HT-29 (cell line): ENCODE results near the gene GNMT. TPM values are rescaled to one million over a fixed set of nuclear protein-coding genes. Genes with fewer than 3 reads are reported as not detected.
A peak's percentile ranks its signal among the peaks of the same experiment; 100 is the strongest.

ENCODE experiments used
- DNase-seq: peaks from one replicate; pipeline ENCODE4 v3.0.0-alpha.2; 2015; ENCODE audit warnings: low spot score
- total RNA-seq: library from RNA; depleted of rRNA; stranded (reverse); fragments of >200 nt; shearing (Covaris generic); gene quantifications from 2 replicates; pipeline ENCODE4 v1.2.3, GENCODE V29; 2014; rRNA removed

GNMT gene
- not detected in 2 replicates for total RNA-seq

DNA sequence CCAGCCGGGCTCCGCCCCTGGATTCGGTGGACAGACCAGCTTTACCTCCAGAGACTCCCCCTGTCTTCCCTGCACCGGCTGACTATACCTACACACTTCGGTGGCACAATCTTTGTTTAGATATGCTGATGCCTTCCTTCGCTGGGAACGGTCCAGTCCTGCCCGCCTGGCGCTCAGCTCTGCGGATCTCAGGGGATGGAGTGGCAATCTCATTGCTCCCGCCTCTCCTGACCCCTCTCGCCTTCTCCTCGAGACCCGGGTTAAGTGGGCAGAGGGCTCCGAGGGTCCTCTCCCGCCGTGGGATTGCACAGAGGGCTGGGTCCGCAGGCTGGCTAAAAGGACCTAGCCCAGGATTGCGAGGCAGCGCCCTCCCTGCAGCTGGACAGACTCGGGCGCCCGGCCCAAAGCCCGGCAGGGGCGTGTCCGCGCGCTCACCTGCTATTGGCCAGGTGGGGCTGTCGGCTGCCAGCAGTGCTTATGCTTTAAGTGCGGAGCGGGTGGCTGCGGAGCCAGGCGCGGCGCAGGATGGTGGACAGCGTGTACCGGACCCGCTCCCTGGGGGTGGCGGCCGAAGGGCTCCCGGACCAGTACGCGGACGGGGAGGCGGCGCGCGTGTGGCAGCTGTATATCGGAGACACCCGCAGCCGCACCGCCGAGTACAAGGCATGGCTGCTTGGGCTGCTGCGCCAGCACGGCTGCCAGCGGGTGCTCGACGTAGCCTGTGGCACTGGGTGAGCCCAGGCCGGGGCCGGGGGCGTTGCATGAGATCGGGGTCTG is at the start of gene GNMT:
Gene GNMT (plus strand): TSS at position 512 of the 777 bp plus-strand sequence. CDS start 14 bp downstream, at position 526.
- peak; percentile 62 for DNase-seq

DNA sequence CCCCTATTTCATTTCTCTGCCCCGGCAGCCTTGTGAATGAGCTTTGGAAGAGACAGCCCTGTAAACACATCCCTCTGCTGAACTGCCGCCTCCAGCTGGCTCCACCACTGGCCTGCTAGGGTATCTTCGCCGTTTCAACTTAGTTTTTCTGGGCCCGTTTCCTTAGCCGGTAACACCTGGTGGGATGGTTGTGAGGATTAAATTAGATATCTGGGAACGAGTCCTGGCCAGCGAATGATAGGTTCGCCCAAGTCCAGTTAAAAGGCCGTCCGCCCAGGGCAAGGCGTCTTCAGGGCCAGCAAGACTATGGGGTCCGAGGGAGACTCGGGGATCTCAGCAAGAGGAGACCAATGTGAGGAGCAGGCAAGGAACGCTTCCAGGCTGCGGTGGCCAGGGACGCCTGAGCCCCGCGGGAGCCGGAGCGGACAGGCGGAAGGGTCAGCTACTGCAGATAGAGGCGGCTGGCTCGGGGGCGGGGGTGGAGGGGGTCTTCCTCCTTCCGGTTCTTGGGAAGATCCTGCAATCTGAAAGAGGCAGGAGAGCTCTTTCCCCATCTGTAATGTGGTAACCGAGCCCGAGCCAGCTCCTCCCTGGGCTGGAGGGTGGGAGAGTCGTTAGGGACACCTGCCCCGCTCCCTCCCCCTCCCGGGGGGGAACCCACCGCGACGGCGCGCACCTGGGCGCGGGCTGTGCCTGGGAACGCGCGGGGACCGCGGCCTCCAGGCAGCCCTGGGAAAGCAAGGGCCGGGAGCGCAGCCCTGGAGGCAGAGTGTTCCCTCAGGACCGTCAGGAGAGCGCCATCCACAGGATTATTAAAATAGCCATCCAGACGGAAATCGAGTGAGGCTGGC is 49.2 kb upstream of the GNMT start:
- no peak for DNase-seq

DNA sequence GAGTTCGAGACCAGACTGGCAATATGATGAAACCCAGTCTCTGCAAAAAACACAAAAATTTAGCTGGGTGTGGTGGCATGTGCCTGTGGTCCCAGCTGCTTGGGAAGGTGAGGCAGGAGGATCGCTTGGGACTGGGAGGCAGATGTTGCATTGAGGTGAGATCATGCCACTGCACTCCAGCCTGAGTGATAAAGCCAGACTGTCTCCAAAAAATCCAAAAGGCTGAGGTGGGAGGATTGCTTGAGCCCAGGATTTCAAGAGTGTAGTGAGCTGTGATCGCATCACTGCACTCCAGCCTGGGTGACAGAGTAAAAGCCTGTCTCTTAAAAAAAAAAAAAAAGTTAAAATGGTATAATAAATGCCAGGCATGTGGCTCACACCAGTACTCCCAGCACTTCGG is 46.0 kb upstream of the GNMT start:
- DNase-seq: no peak

DNA sequence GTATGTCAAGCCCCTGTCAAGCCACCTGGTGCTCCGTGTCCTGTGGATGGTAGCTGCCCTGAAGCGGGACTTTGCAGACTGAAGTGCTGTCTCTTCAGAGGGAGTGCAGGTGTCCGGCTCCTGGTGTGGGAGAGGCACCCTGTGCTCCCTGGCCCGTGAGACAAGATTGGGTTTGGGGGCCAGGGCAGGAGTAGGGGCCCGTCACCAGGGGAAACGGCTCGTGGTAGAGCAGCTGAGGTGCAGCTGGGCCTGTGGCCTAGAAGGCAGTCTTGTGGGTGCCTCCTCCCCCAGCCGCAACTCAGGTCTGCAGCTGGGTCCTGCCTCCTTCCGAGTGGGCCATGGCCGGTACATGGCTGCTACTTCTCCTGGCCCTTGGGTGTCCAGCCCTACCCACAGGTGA is 44.8 kb upstream of the GNMT start, which contains the start of gene PTCRA:
Gene PTCRA (plus strand): TSS at position 322 of the 400 bp plus-strand sequence. CDS start 17 bp downstream, at position 339.
- DNase-seq: no peak

DNA sequence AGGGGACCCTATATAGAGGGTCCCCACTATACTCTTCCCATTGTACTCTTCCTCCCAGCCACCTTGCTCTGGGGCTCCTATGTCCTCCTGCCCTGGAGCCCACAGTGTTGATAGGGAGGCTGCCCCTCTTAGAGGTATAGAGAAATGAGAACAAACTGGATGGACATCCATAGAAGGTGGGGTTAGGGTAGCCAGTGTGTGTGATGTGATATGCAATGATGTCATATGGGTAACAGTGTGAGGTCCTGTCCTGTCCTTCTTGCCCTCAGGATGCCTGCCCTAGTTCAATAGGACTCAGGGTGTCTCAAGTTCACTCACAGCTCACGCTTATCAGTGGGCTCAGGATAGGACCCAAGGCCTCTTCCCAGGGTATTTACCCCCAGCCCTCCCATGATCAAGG is 44.3 kb upstream of the GNMT start:
- DNase-seq: no peak

DNA sequence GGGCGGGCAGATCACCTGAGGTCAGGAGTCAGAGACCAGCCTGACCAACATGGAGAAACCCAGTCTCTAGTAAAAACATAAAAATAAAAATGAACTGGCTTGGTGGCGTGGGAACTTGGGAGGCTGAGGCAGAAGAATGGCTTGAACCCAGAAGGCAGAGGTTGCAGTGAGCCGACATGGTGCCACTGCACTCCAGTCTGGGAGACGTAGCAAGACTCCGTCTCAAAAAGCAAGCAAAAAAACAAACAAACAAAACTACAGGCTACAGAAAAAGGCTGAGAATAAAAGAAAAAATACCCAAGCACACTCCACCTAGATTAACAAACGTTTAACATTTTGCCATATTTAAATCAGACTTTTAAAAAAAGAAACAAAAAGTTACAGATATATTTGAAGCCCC is 38.8 kb upstream of the GNMT start:
- no peak for DNase-seq

DNA sequence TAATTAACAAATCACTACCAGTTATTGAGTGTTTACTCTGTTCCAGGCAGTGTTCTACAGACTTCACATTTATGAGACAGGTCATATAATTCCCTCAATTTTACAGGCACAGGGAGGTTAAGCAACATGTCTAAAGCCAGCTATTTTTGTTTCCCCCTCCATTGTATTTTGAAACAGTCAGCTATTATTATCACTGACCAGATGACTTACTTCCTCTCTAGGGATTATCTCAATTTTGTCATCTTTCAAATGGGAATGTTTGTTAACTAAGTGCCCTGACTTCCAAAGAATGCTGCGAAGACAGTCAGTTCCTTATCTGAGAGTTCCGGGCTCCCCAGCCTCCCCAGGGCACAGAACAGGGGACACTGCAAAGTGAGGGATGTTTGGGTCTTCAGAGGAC is 36.9 kb upstream of the GNMT start:
- no peak for DNase-seq

DNA sequence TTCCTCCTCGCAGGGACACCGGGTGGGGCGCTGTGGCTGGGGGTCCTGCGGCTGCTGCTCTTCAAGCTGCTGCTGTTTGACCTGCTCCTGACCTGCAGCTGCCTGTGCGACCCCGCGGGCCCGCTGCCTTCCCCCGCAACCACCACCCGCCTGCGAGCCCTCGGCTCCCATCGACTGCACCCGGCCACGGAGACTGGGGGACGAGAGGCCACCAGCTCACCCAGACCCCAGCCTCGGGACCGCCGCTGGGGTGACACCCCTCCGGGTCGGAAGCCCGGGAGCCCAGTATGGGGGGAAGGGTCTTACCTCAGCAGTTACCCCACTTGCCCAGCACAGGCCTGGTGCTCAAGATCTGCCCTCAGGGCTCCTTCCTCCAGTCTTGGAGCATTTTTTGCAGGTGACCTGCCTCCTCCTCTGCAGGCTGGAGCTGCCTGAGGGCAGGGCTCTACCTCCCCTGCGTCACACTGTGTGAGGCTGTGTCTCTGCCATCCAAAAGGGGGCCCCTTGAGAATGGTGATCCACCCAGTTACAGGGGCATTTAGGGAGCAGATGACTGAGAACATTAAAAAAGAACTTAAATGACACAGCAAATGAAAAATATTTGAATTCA is 35.2 kb upstream of the GNMT start:
- DNase-seq: no peak

DNA sequence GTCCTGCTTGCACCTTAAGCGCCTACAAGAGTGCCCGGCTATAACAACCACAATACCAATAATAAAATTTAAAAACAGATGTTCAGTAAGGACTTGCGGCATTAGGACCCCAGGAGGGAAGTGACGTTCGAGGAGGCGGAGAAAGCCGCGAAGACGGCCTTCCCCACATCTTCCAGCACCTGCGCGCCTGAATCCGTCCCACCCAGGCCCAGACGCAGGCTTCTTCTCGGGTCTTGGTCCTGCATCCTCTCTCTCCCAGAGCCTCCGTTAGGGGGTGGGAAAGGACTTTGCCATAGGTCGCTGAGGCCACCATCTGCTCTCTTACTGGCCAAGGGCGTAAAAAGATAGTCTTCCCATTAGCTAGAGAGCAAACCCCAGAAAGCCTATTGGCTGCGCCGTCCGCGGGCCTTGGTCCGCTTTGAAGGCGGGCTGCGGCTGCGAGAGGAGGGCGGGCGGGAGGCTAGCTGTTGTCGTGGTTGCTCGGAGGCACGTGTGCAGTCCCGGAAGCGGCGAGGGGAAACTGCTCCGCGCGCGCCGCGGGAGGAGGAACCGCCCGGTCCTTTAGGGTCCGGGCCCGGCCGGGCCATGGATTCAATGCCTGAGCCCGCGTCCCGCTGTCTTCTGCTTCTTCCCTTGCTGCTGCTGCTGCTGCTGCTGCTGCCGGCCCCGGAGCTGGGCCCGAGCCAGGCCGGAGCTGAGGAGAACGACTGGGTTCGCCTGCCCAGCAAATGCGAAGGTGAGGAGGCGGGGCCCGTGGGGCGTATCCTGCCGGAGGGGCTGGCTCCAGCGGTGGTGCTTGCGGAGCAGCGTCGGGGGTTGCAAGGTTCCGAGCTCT is 31.4 kb upstream of the GNMT start, which contains the start of gene CNPY3:
Gene CNPY3 (plus strand): TSS at position 495 of the 835 bp plus-strand sequence. CDS start 91 bp downstream, at position 586.
- DNase-seq: peak; percentile 95

DNA sequence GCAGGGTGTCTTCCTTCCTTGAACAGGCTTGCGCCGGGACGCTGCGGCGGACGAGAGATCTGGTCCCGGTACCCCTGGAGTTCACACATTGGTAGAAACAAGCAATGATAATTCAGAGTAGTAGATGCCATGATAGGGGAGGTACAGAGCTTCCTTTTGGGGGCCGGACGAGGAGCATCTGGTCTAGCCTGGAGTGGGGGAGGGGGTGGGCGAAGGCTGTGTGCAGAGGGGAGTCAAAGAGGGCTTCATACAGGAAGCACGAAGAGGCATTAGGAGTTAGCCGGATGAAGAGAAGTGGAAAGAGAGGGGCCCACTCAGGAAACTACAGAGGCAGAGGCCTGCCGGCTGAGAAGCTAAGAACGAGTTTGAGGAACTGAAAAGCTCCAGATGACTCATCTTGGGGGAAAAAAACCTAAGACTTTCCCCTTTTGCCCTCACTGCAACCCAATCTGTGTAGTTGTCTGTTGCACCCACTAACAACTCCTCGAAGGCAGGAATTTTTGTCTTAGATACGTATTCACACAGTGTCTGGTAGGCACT is 30.7 kb upstream of the GNMT start:
- peak; percentile 46 for DNase-seq

DNA sequence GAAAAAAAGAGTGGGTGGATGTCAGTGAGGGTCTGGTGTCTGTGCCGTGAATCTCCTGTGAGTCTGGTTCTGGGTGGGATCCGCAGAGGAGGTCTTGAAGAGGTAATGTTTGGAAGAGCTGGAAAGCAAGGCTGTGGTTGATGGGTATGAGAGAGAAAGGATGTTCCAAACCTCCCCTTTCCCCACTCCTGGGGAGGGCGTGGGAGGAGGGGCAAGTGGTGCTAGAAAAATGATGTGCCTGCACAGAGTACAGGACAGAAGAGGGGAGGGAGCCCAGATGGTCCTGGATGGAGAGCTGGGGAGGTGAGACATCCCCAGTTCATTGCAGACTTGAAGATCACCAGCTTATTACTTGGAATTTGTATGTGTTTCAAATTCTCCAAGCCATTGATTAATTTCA is 28.1 kb upstream of the GNMT start:
- DNase-seq: no peak

DNA sequence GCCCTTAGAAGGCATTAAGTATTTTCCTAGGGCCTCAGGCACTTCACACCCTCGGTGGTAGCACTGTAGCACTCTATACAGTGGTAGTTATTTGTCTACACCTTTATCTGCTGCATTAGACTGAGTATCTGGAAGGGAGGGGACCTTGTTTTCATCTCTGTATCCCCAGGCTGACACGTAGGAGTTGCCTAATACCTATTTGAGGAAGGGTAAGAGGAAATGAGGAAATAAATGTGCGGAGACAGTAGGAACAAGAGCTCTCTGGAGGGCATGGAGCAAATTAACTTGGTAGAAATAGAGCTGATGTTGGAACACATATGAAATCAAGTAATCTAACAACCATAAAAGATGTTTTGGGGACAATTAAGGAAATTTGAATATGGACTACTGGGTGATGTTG is 27.3 kb upstream of the GNMT start:
- no peak for DNase-seq

DNA sequence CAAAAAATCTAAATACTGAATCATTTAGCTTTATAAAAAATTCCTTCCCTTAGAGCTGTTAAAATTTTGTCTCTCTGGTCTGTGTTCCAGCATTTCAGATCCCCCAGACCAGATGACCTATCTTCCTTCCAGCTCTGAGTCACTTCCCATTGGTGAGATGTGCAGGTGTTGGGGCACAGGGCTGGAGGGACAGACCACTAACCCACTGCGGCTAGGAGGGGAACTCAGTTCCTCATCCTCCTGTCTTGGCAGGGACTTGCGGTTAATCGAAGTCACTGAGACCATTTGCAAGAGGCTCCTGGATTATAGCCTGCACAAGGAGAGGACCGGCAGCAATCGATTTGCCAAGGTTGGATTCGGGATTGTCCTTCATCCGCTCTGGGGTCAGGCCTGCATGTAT is 25.2 kb upstream of the GNMT start:
- no peak for DNase-seq

DNA sequence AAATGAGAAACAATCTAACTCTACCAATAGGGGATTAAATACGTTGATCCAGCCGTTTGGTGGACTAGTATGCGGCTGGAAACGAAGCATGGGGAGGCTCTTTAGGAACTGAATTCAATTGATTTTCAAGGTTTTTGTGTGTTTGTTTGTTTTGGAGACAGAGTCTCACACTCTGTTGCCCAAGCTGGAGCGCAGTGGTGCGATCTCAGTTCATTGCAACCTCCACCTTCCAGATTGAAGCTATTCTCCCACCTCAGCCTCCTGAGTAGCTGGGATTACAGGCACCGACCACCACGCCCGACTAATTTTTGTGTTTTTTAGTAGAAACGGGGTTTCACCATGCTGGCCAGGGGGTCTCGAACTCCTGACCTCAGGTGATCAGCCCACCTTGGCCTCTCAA is 24.2 kb upstream of the GNMT start:
- no peak for DNase-seq

DNA sequence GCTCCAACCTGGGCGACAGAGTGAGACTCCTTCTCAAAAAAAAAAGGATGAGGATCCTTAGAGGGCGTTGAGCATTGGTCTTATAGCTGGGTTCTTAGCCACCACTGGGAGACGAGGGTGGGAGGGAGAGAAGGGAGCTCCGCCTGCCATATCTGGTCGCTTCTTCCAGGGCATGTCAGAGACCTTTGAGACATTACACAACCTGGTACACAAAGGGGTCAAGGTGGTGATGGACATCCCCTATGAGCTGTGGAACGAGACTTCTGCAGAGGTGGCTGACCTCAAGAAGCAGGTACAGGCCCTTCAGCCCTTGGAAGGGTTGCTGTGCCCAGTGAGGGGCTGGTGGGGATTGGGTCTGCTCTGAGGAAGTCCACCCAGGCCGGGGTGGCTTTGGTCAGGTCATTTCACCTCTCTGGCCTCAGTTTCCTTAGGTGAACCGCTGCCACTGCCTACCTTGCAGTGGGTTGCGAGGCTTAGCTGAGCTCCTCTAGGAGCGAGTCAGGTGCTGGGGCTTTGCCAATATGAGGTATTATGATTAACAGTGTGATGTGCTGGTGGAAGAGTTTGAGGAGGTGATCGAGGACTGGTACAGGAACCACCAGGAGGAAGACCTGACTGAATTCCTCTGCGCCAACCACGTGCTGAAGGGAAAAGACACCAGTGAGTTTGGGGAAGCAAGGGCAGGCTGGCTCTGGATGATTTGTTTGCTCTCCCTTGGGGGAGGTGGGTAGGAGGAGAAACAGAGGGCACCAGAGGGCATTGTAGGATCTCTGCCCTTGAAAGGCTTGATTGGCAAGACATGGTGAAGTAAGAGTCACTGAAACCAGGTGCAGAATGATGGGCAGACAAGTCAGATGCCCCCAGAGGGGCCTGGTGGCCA is 22.8 kb upstream of the GNMT start:
- no peak for DNase-seq

DNA sequence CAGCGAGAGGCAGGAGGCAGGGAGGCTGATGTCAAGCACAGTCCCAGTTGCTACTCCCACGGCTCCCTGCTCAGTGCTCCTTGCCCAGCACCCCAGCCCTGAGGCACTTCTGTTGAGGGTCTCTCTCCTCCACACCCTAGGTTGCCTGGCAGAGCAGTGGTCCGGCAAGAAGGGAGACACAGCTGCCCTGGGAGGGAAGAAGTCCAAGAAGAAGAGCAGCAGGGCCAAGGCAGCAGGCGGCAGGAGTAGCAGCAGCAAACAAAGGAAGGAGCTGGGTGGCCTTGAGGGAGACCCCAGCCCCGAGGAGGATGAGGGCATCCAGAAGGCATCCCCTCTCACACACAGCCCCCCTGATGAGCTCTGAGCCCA is 22.1 kb upstream of the GNMT start:
- no peak for DNase-seq

DNA sequence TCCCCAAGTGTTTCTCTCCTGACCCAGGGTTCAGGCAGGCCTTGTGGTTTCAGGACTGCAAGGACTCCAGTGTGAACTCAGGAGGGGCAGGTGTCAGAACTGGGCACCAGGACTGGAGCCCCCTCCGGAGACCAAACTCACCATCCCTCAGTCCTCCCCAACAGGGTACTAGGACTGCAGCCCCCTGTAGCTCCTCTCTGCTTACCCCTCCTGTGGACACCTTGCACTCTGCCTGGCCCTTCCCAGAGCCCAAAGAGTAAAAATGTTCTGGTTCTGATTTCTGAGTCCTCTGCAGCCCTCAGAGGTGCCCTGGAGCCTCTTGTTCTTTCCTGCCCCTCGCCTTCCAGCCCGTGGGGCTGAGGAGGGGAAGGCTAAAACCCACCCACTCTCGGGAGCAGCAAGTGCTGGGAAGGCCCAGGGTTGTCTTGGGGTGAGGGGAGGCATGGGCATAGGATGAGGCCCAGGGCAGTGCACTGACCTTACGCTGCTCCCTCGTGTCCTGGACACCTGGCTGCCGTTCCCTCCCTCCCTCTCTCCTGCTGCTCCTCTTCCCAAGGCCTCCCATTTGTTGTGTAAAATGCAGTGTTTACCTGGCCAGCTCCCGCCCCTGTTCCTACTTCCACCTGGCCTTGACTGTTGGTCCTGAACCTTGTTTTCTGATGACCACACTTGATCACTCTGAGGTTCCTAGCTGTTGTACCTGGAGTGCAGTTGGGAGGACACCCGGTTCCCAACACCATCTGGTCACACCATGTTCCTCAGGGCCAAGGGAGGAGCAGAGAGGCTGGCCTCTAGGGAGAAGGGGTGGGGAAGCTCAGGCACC is 21.4 kb upstream of the GNMT start:
- DNase-seq: no peak

DNA sequence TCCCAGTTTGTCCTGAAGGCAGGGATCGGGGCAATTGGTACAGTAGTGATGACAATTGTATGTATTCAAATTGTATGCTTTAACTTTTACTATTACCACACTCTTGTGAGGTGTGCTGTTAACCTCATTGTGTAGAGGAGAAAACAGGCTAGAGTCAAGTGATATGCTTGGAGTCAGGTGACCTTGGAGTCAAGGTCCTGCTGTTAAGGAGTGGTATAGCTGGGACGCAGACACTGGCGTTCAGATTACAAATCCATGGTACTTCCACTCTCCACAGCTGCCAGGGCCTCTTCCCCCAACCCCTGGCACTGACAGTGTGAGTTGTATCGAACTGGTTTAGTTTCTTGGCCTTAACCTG is 20.8 kb upstream of the GNMT start:
- no peak for DNase-seq

DNA sequence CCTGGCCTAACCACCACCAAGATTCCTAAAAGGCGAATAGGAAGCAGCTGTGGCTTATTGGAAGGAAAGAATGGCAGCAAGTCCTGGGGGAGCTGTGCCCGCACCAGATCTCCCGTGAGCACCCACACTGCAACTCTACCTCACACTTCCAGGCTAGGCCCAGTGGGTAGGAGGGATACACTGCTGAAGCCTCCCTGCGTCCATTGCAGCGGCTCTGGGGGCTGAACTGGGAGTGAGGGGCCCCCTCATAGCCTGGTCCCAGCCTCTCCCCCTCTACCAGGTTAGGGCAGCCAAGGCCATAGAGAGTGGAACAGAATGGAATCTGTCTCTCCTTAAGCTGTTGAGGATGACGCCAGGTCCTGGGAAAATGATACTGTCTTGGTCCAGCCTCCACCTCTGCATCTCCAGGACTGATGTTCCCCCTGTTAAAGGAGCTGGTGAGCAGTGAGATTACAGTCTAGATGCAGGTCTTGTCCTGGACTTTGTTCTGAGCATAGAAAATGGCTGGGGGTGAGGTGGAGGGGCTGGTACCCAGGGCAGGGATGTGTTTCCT is 20.0 kb upstream of the GNMT start:
- DNase-seq: no peak
